ENCODE results near the gene QRFPR.

GRCh38 chr4:121379276-121379675 lies 1.5 kb downstream of the QRFPR start:
- TF ChIP-seq FOXA1 (IDR thresholded peaks at IDR 0.05) (no peak), FOXK2 (IDR thresholded peaks at IDR 0.05) (no peak), NFRKB (IDR thresholded peaks at IDR 0.05) (no peak), SP1 (IDR thresholded peaks at IDR 0.05) (no peak), LEF1 (IDR thresholded peaks at IDR 0.05; ENCODE audit: borderline replicate concordance) (no peak), FOXM1 (IDR thresholded peaks at IDR 0.05; ENCODE audit: borderline replicate concordance) (no peak), HDGF (IDR thresholded peaks at IDR 0.05; ENCODE audit: borderline replicate concordance) (no peak)
